OCI-LY3 (cell line): ENCODE data around the gene S100A16.

Source experiments
- H2AFZ ChIP-seq: fragments of 200-600, 300-600 bp; shearing (Covaris generic); 2 replicates; pipeline ENCODE4 v1.6.0; 2014; ENCODE audit warnings: antibody characterized with exemption, low read depth, low read length
- H3K27ac ChIP-seq: fragments of 200-600, 300-600 bp; sonication (generic); 2 replicates; pipeline ENCODE4 v1.5.1; 2014; ENCODE audit warnings: mild to moderate bottlenecking, low read length, moderate library complexity, mixed read lengths
- H3K27me3 ChIP-seq: fragments of 200-600, 300-600 bp; sonication (generic); 2 replicates; pipeline ENCODE4 v1.6.1; 2014; ENCODE audit warnings: low read depth, low read length, mixed read lengths
- H3K36me3 ChIP-seq: fragments of 200-600, 300-600 bp; sonication (generic); replicated peaks from 2 replicates; pipeline ENCODE3; 2014; ENCODE audit warnings: low read depth, low read length, mixed read lengths
- H3K4me1 ChIP-seq: fragments of 300-600, 200-600 bp; sonication (generic); 2 replicates; pipeline ENCODE4 v1.6.1; 2014; ENCODE audit warnings: low read length, mixed read lengths
- H3K4me2 ChIP-seq: fragments of 200-600, 300-600 bp; sonication (generic); 2 replicates; pipeline ENCODE4 v1.6.1; 2014; ENCODE audit warnings: low read length, mixed read lengths
- H3K4me3 ChIP-seq: fragments of 300-600, 200-600 bp; sonication (generic); 2 replicates; pipeline ENCODE4 v1.5.1; 2014; ENCODE audit warnings: antibody characterized with exemption, mild to moderate bottlenecking, low read length, moderate library complexity
- H3K79me2 ChIP-seq: fragments of 300-600, 200-600 bp; shearing (Covaris generic); 2 replicates; pipeline ENCODE4 v1.6.1; 2014; ENCODE audit warnings: mild to moderate bottlenecking, low read length, mixed read lengths
- H3K9ac ChIP-seq: fragments of 300-600, 200-600 bp; shearing (Covaris generic); 2 replicates; pipeline ENCODE4 v1.6.0; 2014; ENCODE audit warnings: mild to moderate bottlenecking, low read length, moderate library complexity
- H3K9me3 ChIP-seq: fragments of 200-600, 300-600 bp; shearing (Covaris generic); 2 replicates; pipeline ENCODE4 v1.6.1; 2014; ENCODE audit warnings: low read length, mixed read lengths; ENCODE audit not compliant: insufficient read depth
- H4K20me1 ChIP-seq: fragments of 200-600, 300-600 bp; sonication (generic); 2 replicates; pipeline ENCODE4 v1.6.1; 2016; ENCODE audit warnings: low read length, mixed read lengths; ENCODE audit not compliant: insufficient read depth
- CTCF ChIP-seq: fragments of 200-600, 300-600 bp; sonication (generic); IDR thresholded peaks from 2 replicates; pipeline ENCODE4 v1.5.1; 2014; ENCODE audit warnings: antibody characterized with exemption, low read length, low read depth
- EZH2phosphoT487 ChIP-seq: fragments of 200-600 bp; shearing (Covaris generic); IDR thresholded peaks from 2 replicates; pipeline ENCODE4 v1.6.1; 2018; ENCODE audit warnings: antibody characterized with exemption, mixed run types, low read depth

Gene S100A16

DNA sequence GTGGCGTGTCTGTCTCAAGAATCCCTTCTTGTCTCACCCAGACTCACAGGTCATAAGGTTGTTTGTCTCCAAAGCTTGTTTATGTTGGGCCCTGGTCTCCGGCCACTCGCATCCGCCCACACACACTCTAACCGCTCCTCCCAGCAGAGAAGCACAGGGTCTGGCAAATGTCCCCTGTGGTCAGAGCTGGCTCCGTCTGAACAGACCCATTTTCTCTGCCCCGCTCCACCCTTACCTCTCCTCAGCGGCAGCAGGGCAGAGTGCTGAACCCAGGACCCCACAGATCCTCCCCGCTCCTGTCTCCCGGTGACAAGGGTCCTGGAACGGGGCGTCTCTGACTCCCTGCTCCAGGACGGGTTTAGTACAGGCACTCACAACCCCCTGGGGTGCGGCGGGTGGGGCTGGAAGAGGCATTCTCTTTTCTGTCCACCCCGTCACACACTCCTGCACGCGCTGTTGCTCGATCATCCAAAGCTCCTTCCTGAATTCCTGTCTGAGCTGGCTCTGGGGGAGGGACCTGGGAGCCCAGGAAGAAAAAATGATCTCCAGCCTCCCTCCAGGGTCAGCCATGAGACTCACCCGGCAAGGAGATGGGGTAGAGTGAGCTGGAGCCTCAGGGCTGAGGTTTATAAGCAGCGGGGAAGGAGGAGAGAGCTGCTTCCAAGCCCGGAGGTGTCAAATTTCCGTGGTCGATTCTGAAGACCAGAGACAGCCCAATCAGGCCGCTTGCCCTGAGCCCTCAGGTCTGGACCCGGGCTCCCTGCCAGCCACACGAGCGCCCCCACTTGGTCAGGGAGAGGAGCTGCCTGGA is 14.2 kb upstream of the S100A16 start, which contains the start of gene S100A13:
S100A13 (minus strand) TSS at position 602 of the 811 bp plus-strand sequence. CDS start 1,033 bp downstream, outside the sequence.
- H3K9me3 ChIP-seq = no peaks in the 10 kb centered on the region
- H2AFZ ChIP-seq = peak within 1 kb of the TSS; percentile 49
- H3K27me3 ChIP-seq = no peaks in the 10 kb centered on the region
- no peaks in the 10 kb centered on the region for H4K20me1 ChIP-seq
- peak within 1 kb of the TSS; percentile 81 for H3K4me2 ChIP-seq
- TF ChIP-seq CTCF = 0 out of 2 replicates have a peak, but pooled peaks have one; percentile 96
- TF ChIP-seq EZH2phosphoT487 = no peak
- H3K36me3 ChIP-seq = peaks cover 4% of the 10 kb centered on the region
- no peaks in the 10 kb centered on the region for H3K79me2 ChIP-seq
- H3K9ac ChIP-seq = peak within 1 kb of the TSS; percentile 69
- H3K27ac ChIP-seq = peak within 1 kb of the TSS; percentile 5; the same call in 1 of the 2 replicates
- H3K4me1 ChIP-seq = peaks cover 34% of the 10 kb centered on the region
- peak within 1 kb of the TSS; percentile 75 for H3K4me3 ChIP-seq

- peak overlapping the region; percentile 81 for H3K4me2 ChIP-seq
- no peak overlapping the region for H2AFZ ChIP-seq
- peak overlapping the region; percentile 69 for H3K9ac ChIP-seq
- no peaks in the 10 kb centered on the region for H4K20me1 ChIP-seq
- no peak overlapping the region for H3K27ac ChIP-seq
- no peak for TF ChIP-seq CTCF
- no peak for TF ChIP-seq EZH2phosphoT487
- H3K79me2 ChIP-seq = no peaks in the 10 kb centered on the region
- peak overlapping the region; percentile 75 for H3K4me3 ChIP-seq
- H3K9me3 ChIP-seq = no peaks in the 10 kb centered on the region
- no peaks in the 10 kb centered on the region for H3K27me3 ChIP-seq
- H3K36me3 ChIP-seq = peaks cover 4% of the 10 kb centered on the region
- H3K4me1 ChIP-seq = peaks cover 34% of the 10 kb centered on the region
These were observed 13.6 kb upstream of the S100A16 start for GRCh38 chr1:153626477-153626903.

DNA sequence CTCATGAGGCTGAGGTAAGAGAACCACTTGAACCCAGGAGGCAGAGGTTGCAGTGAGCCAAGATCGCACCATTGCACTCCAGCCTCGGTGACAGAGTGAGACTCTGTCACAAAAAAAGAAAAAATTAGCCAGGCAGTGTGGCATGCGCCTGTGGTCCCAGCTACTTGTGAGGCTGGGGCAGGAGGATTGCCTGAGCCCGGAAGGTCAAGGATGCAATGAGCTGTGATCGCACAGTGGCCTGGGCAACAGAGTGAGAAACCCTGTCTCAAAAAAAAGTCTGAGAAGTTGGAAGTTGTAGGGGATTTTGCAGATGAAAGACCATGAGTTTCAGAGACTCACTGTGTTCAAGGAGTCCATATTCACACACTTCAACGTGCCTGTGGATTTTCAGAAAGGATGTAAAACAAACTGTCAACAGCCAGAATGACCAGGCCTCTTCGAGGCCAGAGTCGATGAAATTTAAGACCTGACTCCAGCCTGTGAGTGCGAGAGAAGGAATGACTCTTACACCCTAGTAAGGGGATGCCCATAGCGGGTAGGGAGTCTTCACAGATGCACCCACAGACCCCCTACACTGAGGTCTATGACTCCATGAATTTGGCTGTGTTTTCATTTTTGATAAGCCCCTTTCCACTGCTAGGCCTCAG is 12.2 kb upstream of the S100A16 start:
- no peaks in the 10 kb centered on the region for H3K79me2 ChIP-seq
- H3K4me1 ChIP-seq = peaks cover 34% of the 10 kb centered on the region
- H3K9ac ChIP-seq = no peak overlapping the region
- no peak overlapping the region for H3K4me3 ChIP-seq
- TF ChIP-seq EZH2phosphoT487 = no peak
- no peak for TF ChIP-seq CTCF
- no peak overlapping the region for H3K27ac ChIP-seq
- no peaks in the 10 kb centered on the region for H4K20me1 ChIP-seq
- peaks cover 8% of the 10 kb centered on the region for H3K36me3 ChIP-seq
- no peaks in the 10 kb centered on the region for H3K27me3 ChIP-seq
- no peaks in the 10 kb centered on the region for H3K9me3 ChIP-seq
- H3K4me2 ChIP-seq = no peak overlapping the region
- H2AFZ ChIP-seq = no peak overlapping the region

- Histone ChIP-seq H3K9ac (no peak overlapping the region), H3K4me2 (peak overlapping the region; percentile 19), H3K4me1 (peaks cover 34% of the 10 kb centered on the region), H3K36me3 (peaks cover 16% of the 10 kb centered on the region), H3K79me2 (no peaks in the 10 kb centered on the region), H3K9me3 (no peaks in the 10 kb centered on the region), H3K27ac (no peak overlapping the region), H3K4me3 (no peak overlapping the region), H4K20me1 (no peaks in the 10 kb centered on the region), H2AFZ (no peak overlapping the region), H3K27me3 (no peaks in the 10 kb centered on the region)
- no peak for TF ChIP-seq EZH2phosphoT487
- TF ChIP-seq CTCF = no peak
These were observed 10.2 kb upstream of the S100A16 start for GRCh38 chr1:153623101-153623500.
